HG02571 (cell line): ENCODE measurements around the gene NEURL1B.
"Not testable (repeated sequence)": the region's sequence is repeated elsewhere in the genome, so short reads cannot be mapped to it uniquely, and the experiment has no call there.

Experiments used
- ATAC-seq: cut with Tn5 transposase; IDR thresholded peaks from one replicate; pipeline ENCODE4 v1.9.1; 2021; ENCODE audit warnings: mild to moderate bottlenecking, moderate library complexity; ENCODE audit not compliant: unreplicated experiment

NEURL1B gene, protein sequence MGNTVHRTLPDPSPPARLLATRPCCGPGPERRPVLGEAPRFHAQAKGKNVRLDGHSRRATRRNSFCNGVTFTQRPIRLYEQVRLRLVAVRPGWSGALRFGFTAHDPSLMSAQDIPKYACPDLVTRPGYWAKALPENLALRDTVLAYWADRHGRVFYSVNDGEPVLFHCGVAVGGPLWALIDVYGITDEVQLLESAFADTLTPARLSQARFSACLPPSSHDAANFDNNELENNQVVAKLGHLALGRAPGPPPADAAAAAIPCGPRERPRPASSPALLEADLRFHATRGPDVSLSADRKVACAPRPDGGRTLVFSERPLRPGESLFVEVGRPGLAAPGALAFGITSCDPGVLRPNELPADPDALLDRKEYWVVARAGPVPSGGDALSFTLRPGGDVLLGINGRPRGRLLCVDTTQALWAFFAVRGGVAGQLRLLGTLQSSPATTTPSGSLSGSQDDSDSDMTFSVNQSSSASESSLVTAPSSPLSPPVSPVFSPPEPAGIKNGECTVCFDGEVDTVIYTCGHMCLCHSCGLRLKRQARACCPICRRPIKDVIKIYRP

DNA sequence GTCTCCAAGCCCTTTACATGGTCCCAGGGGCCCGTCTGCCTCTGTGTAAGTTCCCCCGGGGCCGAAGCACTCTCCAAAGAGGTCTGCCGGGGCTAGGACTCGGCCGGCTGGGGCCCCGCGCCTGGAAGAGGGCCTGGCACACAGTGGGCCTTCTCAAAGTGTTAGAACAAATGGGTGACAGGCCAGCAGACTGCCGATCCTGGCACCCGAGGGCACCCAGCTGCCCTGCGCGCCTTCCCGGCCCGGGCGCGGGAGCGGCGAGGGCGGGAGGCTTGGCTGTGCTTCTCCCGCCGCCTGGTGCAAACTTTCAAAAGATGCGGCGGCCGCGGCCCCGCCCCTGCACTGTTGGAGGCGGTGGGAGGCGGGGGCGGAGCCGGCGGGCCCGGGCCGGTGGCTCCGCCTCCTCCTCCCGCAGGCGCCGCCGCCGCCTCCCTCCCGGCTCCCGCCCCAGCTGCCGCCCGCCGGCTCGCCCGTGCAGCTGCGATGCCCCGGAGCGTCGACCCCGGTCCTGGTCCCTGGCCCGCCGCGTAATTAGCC, at the start of gene NEURL1B:
TSS of gene NEURL1B (plus strand) at position 442 of the 537 bp plus-strand sequence. CDS start 144 bp downstream, outside the sequence.
- ATAC-seq, result no peak

DNA sequence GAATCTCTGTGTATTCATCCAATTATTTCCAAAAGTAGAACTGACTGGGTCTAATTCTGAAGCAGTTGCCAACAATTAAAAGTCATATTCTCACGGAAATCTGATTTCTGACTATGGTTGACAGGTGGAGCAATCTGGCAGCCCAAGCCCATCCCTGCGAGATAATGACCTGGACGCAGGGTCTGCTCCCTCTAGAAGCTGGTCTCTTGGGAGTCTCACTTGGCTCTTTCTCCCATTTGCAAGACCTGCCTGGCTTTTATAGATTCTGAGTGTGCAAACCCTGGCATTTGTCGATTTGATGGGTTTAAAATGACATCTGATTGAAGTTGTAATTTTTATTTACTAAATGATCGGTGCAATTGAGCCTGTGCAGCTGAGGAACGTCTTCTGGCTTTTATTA, 49.4 kb upstream of the NEURL1B start:
- ATAC-seq, result no peak

DNA sequence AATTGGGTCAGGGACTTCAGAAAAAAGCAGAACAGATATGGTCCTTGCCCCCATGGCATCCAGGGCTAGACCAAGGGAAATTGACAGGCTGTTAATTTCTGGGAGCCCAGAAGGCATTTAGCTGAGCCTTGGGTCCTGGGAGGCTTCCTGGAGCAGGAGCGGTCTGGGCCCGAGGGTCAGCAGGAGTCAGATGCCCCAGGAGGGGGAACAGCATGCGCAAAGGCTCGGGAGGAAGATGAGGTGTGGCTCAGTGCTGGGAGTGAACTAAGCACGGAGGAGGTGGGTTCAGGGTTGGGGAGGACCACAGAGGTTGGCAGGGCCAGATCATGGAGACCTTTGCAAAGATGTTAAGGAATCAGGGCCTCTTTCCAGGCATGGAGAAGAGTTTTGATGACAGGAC, 48.2 kb upstream of the NEURL1B start:
- ATAC-seq, result no peak

DNA sequence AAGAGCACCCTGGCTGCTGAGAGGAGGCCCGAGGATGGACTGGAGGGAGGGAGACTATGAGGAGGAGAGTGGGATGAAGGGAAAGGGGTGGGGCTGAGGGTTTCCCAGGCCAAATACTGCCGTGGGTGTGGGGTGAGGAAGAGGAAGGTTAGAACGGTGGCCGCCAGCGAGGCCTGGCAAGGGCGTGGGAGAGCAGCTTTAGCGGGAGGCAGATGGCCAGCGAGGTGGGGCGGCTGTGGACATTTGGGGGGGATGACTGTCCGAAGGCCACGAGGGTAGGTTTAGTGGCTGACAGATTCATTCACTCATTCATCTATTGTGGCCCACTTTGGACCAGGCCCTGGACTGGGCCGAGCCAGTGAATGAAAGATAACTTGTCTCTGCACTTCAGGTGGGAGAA, 47.8 kb upstream of the NEURL1B start:
- ATAC-seq, result no peak

DNA sequence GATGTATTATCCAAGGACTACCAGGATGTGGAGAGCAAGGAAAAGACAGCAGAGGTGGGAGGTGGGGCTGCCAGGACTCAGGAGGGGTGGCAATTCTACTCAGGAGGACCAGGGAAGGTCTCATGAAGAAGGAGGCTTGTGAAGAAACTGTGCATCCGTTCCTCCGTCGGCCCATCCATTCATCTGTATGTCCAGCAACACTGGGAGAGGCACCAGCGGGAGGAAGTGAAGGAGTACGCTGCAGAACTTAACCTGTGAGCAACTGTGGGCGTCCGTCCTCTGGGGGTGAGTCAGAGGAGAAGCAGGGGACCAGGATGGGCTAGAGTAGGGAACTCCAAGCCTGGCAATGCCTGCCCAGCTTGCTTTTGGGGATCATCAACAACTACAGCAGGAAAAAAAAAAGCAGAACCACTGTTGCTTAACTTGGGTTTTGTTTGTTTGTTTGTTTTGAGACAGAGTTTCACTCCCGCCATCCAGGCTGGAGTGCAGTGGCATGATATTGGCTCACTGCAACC, 47.3 kb upstream of the NEURL1B start:
- no peak for ATAC-seq

DNA sequence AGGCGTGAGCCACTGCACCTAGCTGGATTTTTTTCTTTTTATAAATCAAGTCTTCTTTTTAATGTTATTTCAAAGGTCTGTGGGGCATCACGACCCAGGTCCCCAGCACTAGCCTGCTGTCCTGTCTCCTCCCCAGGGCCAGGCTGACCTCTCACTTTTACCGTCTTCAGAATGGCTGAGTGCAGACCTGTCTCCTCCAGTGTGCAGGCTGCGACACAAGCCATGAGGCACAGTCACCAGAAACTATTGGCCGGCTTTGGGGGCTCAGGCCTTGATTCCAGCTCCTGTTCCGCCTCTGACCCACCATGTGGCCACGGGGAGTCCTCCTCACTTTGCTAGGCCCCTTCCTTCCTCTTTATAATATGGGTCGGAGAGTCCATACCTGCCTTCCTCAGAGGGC, 46.6 kb upstream of the NEURL1B start:
- ATAC-seq, result no peak

DNA sequence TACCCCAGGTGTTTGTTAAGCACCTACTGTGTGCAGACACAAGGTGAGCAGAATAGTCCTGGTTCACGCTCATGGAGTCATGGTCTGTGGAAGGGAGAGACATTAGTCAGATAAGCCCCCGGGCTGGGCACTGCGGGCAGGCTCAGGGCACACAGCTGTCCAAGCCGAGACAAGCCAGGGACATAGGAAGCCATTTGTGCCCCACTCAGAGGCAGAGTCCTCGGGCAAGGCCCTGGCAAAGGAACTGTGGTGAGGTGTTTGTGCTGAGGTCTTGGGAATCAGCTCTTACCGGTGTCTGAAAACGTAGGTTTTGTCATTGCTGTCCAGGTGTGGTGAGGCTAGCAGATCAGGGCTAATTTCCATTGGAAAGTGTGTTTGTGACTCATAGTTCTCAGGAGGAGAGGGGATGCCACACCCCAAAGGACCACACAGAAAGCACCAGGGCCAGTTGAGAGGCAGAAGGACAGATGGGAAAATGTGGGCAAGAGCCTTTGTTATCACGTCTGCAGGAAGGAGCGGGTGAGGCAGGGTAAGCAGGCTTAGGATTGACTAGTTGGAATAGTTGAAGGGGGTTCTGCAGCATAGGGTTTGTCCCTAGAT, 46.1 kb upstream of the NEURL1B start:
- no peak for ATAC-seq

DNA sequence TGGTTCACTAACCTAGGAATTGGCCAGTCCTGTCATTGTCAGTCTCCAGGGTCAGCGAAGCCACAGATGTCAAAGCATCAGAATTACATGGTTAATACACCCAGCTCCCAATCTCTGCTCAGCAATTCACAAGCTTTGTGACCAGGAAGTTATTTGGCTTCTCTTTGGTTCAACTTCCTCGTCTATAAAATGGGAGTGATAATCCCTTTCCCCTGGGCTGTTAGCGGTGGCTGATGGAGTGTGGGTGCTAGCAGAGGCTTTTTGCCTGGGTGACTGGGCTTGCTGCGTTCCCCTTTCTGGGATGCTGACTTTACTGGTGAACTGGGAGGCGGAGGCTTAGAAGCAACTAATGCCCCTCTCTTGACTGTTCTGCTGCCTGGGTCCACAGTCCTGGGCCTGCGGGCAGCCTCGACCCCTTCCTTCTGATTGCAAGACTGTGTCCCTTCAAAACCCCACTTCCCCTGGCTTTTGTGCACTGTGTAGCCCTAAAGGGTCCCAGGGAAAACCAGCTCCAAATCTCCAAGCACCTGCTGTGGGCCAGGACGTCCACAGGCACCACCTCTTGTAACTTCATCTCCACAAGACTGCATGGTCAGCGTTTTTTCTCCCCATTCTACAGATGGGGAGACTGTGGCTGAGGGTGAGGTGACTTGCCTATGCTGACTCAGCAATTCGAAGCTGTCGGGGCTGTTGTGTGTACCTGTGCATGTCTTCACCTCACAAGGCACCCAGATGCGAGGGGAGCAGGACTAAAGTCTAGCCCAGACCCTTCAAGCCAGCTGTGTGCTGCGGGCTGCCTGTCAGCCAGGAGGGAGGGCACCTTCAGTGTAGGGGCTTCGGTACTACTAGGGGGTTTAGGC, 45.2 kb upstream of the NEURL1B start:
- ATAC-seq, result no peak

DNA sequence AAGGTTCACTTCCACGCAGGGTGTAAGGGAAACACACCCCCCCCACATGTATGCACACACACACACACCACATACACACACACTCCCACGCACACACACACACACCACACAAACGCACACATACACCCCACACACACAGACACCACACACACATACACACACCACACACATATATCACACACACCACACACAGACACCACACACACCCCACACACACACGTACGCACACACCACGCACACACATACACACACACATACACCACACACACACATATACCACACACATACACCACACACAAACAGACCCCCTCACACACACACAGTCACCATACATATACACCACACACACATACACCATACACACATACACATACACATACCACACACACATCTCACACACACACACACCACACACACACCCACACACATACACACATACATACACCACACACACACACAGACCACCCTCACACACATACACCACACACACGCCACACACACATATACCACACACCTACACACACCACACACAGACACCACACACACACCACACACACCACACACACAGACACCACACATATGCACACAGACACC, 44.3 kb upstream of the NEURL1B start:
- ATAC-seq, result no peak

DNA sequence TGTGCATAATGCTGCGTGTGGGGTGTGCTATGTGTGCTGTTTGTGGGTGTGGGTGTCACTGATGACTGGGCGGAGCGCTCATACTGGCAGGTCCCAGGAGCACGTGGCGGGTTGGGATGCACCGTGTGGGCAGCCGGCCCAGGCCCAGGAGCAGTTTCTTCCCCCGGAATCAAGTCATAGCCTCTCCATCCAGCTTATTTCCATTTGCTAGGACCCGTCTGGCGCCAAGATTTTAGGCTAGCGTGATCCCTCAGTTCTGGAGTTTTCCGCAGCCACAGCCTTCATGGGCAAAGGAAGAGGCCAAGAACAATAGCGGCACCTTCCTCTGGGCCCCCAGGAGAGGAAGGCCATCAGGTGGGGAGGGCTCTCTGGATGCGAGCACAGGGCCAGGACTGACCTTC, 43.3 kb upstream of the NEURL1B start:
- no peak for ATAC-seq

DNA sequence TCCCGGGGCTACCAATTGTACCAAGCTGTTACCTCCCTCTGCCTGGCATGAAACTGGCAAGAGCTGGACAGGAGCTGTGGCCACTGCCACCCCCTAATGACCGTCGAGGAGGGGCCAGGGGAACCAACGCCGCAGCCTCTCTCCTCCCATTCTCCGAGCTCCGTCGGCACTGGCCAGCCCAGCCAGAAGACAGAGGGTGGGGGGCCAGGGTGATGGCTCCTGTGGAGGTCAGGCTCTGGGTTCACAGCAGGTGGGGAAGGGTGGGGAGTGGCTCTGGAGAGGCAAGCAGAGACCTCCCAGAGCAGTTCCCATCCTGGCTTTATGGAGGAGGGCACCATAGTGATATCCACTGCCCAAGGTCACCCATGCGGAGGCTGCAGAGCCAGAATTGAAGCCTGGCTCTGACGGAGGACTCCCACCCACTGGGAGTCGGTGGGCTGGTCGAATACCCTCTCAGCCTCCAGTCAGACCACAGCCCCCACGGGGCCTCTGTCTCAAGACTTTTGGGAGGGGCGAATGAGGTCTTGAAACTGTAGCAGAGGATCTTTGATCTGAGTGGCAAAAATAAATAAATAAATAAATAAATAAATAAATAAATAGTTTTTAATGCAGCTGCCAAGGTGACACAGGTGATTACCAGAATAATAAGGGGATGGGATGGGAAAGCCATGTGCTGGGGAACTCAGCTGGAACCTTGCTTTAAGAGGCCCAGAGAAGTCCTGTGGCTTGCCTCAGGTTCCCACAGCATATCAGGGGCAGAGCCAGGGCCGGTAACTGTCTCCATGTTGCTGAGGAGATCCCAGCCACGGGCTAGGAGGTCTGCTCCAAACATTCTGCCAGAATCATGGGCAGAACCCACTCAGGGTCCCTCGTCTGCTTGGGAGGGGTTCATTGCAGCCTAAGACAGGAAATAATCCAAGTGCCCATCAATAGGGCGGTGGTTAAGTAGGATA, 42.5 kb upstream of the NEURL1B start:
- no peak for ATAC-seq

DNA sequence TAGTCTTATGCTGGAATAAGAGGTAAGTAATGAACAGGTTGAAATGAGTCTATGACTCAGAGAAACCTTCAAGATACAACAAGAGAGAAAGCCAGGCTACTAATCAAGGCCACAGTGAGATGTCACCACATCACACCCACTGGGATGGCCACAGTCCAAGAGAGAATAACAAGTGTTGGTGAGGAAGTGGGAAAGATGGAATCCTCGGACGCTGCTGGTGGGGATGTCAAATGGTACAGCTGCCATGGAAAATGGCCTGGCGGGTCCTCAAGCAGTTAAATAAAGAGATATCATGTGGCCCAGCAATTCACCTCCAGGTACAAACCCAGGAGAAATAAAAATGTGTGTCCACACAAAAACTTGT, 41.9 kb upstream of the NEURL1B start:
- ATAC-seq, result no peak

DNA sequence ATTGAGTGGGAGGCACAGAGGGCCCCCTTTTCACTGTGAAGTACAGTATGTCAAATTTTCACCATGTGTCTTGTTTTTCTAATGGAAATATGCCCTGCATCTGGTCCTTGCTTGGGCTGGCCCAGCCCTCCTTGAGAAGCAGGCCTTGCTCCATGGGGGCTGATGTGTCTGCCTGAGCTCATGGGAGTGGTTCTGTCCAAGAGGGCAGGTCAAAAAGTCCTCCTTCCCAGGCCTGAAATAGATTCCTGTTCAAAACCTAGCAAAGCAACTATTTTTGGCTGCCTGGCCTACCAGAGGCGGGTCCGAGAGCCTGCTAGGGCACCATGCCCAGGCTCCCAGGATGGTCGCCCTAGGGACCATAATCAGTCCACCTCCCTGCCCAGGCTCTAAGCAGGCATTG, 40.5 kb upstream of the NEURL1B start:
- no peak for ATAC-seq

DNA sequence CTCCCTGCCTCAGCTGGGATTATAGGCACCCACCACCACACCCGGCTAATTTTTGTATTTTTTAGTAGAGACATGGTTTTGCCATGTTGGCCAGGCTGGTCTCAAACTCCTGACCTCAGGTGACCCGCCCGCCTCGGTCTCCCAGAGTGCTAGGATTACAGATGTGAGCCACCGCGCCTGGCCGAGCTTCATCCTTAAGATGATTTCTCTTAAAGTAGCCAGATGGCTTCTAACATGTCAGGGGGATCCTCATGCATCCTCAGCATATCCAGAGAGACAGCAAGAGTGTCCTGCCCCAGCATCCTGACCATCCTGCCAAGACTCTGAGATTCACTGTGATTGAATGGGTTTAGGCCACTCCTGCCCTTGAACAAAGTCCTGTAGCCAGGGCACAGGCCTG, 39.5 kb upstream of the NEURL1B start:
- ATAC-seq, result not testable (repeated sequence)

DNA sequence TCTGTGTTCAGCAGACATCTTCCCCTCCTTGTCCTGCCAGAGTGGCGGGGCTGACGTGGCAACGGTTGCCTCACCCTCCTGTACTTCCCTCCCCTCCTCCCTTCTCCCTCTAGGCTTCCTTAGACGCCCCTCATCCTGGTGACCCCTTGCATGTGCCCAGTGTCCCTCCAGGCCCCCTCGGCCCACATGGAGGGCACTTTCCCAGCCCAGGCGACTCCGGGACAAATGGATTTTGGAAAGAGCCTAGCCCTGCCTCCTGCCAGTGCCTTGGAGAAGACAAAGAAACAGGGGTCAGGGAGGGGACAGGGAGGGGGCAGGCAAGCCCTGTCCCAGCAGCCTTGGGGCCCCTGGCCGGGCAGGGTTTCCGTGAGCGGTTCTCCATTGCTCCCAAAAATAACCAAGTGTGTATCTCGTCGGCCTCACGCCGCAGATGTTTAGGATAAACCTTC, 38.3 kb upstream of the NEURL1B start:
- ATAC-seq, result no peak

DNA sequence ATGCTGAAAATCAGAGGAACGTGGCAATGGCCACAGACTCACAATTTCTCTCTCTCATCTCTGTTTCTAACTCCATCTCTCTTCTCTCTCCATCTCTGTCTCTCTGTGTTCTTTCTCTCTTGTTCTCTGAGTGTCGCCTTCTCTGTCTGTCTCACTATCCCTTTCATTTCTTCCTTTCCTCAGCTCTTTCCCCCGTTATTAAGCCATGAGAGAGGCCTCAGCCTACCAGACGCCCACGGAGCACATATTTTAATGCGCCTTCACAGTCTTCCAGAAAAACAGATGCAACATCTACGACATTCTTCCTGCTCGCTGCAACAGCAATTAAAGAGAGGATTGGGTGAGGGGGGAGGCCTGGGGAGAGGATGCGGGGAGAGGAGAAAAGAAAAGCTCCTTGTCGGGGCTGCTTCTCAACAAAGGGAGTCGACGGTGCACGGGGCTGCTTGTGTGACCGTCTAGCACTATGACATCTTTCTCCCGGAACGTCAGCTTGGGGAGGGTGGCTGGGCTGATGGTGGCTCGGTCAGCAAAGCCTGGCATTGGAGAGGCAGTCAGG, 37.7 kb upstream of the NEURL1B start:
- ATAC-seq, result no peak

DNA sequence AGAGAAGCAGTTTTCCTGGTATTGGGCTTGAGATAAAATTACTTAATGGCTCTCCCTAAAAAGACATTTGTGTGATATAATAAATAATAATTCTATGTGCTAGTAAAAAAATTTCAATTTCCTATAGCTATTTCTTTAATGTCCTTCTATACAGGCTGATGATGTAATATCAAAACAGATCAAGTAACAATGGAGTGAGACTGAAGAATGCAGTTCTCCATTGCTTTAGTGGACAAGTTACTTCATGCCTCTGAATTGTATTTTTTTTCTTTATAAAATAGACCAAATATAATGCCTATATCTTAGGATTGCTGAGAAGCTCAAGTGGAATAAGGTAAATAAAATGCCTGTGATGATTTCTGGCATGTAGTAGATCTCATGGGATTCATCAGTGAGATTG, 35.6 kb upstream of the NEURL1B start:
- no peak for ATAC-seq

DNA sequence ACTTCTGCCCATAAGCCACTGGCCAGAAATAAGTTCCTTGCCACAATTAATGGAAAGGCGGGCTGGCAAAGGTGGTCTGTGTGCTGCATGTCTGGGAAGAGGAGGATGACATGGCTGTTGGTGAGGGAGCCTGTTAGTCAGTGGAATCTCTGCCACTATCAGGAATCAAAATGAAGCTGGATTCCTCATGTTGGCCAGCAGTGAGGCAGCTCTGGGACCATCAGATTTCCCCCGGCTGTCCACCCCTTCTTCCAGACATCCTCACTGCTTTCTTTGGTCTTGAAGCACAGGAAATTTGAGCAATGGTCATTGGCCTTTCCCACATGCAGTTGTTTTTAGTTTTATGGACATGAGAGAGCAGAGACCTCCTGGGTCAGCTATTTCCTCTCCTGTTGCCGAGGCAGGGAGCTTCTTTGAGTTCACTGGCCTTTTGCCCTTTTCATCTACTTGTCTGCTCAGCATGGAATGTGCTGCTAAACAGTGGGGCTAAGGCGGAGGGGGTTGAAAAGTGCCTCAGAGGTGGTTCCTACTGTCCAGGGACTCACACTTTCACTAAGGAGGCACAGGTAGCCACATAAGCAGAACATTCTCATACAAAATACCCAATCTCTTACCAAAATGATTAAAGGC, 34.8 kb upstream of the NEURL1B start:
- no peak for ATAC-seq
